ENCODE data around the gene NLK.

DNA sequence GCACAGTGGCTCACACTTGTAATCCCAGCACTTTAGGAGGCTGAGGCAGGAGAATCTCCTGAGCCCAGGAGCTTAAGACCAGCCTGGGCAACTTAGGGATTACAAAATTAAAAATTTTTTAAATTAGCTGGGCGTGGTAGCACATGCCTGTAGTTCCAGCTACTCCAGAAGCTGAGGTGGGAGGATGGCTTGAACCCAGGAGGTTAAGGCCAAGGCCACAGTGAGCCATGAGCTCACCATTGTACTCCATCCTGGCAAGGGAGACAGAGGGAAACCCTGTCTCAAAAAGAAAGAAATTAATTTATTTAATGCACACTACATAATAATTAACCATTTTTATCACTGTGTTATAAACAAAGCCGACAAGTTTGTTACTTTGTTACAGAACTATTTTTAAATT, 145.5 kb downstream of the NLK start:
- TF ChIP-seq, protein P1, sequence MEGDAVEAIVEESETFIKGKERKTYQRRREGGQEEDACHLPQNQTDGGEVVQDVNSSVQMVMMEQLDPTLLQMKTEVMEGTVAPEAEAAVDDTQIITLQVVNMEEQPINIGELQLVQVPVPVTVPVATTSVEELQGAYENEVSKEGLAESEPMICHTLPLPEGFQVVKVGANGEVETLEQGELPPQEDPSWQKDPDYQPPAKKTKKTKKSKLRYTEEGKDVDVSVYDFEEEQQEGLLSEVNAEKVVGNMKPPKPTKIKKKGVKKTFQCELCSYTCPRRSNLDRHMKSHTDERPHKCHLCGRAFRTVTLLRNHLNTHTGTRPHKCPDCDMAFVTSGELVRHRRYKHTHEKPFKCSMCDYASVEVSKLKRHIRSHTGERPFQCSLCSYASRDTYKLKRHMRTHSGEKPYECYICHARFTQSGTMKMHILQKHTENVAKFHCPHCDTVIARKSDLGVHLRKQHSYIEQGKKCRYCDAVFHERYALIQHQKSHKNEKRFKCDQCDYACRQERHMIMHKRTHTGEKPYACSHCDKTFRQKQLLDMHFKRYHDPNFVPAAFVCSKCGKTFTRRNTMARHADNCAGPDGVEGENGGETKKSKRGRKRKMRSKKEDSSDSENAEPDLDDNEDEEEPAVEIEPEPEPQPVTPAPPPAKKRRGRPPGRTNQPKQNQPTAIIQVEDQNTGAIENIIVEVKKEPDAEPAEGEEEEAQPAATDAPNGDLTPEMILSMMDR (IDR thresholded peaks at IDR 0.05), result no peak
- TF ChIP-seq POLR2A (IDR thresholded peaks at IDR 0.05), result no peak
